ENCODE data around the gene AGAP1.
"Not testable (repeated sequence)": the region's sequence is repeated elsewhere in the genome, so short reads cannot be mapped to it uniquely, and the experiment has no call there.

AGAP1 gene

DNA sequence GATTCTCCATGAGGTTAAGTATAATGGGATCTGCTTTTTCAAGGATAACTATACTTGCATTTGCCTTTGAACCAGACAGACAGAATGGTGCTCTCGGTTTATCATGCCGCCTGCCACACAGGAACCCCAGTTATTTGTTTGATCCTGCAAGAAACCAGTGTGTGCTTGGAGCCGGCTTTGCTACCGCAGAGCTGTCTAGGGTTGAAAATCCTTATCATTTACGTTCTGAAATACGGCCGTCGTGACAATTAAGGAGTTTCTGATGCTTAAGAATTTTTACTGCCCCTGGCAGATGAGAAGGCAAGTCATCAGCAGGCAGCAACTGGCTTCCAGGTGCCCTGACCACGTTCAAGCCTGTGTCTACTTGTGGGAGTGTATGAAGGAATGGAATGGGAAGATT, 562.3 kb downstream of the AGAP1 start:
- DNase-seq: no peak

GRCh38 chr2:236057375-236057774, 563.5 kb downstream of the AGAP1 start:
- DNase-seq: no peak

DNA sequence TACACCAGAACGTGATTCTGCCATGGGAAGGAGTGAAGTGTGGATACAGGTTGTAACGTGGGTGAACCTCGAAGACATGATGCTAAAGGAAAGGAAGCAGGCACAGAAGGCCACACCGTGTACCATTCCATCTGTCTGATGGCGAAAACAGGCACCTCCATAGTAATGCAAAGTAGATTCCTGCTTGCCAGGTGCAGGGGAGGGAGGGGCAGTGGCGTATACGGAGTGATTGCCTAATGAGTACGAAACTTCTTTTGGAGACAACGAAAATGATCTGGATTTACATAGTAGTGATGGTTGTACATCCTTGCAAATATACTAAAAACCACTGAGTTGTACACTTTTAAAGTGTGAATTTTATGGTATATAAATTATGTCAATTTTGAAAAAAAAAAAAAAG, 567.7 kb downstream of the AGAP1 start:
- DNase-seq: no peak

- no peak for DNase-seq
These were observed 568.1 kb downstream of the AGAP1 start for GRCh38 chr2:236061899-236062298.

GRCh38 chr2:236062806-236063205, 569.0 kb downstream of the AGAP1 start:
- DNase-seq: not testable (repeated sequence)

DNA sequence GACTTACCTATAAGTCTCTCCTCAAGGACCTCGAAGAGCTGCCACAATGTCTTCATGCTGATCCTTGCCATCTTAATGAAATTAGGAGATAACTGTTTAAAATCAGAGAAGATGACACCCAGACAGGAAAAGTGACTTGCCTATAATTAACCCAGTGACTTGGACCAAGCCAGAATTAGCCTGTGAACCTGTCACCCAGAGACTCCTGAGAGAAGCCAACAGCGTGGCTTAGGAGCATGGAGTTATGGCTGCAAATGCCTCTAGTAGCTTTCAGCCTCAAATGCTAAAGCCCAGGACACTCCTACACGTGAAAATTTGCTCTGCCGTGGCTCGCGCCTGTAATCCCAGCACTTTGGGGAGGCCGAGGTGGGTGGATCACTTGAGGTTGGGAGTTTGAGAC, 570.2 kb downstream of the AGAP1 start:
- DNase-seq: no peak

DNA sequence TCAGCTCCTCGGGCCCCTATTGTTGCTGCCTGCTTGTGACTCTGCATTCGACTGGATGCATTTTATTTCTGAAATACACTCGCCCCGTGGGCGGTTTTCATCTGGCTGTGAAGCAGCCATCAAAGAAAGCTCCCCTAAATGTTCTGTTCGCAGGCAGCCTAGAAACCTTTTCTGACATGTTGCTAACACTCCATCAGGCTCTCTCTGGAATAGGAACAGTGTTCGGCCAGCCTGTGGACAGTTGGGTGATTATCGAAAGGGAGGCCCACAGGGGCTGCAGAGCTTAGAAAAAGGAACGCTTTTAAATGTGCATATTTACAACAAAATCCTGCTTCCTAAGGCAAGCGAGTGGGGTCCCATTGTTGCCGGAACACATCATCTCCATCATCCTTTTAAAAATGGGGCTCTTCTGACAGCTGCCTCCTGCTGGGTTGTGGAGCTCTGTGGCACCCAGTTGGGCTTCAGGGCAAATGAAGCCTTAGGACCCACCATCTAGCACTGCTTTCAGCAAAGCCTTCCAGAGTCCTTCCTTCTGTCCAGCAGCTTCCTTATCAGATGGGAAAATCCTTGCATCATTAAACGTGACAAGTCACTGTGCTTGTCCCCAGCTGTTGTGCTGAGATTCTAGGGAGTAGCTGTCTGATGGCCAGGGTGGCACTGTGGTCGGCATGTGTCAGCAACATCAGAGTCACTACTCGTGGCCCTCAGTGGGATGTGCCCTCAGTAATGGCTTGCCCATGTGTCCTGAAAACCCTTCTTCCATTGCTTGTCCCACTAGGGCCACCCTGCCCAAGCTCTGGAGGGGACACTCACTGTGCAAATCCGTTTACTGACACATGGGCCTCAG, 571.7 kb downstream of the AGAP1 start:
- DNase-seq: no peak

DNA sequence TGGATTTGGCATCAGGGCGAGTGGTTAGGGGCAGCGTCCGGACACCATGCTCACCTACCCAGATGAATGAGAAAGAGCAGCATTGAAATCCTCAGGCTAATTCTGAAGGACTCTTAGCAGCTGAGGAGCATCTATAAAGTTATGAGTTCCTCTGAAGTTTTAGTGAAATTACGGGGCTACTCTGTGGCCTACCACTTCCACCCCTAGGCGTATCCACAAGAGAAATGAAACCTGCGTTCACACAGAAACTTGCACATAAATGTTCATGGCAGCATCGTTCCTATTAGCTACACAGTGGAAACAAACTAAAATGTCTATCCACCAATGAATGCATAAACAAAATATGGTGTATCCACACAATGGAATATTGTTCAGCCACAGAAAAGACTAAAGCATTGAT, 576.4 kb downstream of the AGAP1 start:
- DNase-seq: no peak

- no peak for DNase-seq
These were observed 579.4 kb downstream of the AGAP1 start for GRCh38 chr2:236073246-236073645.

DNA sequence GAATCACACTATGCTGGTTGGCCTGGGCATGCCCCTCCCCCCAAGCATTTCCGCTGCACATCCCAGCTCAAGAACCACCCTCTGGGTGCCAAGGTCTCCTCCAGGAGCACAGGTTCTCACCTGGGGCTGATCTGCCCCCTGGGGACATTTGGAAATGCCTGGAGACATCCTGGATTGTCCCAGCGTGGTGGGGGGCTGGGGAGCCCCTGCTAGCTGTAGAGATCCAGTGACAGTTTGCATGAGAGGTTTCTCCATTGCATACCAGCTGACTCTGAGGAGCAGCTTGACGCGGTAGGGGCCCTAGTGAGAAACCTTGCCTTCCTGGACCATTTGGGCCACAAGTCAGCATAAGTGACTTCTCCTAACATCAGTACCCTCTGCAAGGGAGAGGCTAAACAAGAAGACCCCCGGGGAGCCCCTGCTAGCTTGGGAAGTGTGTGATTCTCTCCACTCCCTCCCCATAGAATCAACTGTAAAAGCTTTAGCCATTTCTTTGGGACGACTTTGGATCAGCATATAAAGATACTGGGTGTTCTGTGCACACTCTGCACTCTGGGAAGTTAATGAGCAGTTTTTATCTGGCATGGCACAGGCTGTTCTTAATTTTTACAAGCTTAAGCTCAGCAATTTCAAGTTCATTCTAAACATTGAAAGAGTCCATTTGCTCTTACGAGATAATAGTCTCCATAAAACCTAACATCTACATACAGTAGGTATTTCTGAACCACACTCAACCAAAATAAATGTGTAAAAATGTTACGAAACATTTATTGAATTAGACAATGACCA, 580.2 kb downstream of the AGAP1 start:
- DNase-seq: no peak

DNA sequence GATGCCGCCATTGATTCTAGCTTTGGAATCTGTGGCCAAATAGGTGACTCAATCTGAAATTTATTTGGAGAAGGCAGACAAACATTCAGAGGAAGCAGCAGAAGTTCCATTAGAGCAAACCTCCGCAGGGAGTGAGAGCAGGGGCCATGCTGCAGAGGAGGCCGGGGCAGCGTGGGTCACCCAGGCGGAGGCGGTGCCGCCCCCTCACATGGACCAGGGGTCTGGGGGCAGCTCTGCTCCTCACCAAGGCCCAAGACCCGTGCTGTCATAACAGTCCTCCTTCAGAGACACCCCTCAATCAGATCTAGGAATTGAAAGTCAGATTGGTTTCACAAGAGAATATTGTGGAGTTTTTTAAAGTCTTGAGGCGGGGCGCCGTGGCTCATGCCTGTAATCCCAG, 582.0 kb downstream of the AGAP1 start:
- no peak for DNase-seq

GRCh38 chr2:236078297-236079255, 584.7 kb downstream of the AGAP1 start:
- DNase-seq: no peak

GRCh38 chr2:236080412-236080811, 586.6 kb downstream of the AGAP1 start:
- no peak for DNase-seq

- DNase-seq: no peak
These were observed 587.3 kb downstream of the AGAP1 start for GRCh38 chr2:236081171-236081570.

DNA sequence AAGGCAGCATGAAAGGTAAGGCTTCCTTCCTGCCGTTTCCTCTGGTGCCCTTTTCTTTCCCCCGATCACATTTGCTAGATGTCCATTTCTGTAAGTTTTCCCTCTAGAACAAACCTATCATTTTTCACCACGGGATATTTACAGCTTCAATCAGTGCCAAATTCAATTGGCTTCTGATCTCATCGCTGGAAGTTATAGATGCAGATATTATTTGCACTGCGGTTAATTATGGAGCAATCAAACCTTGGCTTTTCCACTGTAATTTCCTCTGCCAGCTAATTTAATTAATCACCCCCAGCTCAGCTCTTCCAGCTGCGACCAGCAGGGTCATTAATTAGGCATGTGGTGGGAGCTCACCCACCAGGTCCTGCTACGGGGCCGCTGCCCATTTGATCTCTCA, 588.2 kb downstream of the AGAP1 start:
- DNase-seq: no peak

GRCh38 chr2:236083934-236084333, 590.1 kb downstream of the AGAP1 start:
- DNase-seq: no peak

DNA sequence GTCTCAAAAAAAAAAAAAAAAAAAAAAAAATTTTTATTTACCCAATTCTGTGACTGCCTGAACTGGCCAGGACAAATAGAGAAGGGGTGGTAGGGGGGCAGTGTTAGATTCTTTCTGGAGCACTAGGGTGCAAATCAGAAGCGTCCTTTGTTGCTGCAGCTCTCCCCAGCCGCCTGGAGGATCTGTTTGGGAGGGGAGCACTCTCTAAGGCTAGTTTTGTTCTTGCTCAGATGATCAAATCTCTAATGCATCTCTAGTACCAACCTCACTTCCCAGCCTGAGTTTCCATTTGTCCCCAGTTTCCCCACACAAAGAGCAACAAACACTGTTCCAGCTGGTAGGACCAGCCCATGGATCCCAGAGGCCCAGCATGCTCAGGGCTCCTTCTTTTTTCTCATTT, 591.4 kb downstream of the AGAP1 start:
- no peak for DNase-seq

DNA sequence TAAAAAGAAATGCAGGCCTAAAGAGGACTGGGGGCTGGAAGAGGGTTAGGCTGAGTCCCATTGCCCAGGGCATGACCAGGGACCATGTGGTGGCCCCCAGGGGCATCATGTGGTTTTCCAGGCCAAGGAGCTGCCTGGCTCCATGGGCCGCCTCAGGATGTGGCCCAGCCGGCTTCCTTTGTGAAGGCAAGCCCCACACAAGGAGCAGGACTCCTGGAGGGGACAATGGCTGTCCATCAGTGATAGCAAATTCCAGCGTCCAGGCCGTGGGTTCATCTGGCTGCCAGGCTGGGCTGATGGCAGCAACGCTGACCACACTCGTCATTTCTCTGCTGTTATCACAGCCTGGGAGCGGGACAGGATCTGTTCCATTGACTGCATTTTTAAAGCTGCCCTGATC, 591.8 kb downstream of the AGAP1 start:
- DNase-seq: no peak

GRCh38 chr2:236086403-236086970, 592.6 kb downstream of the AGAP1 start:
- no peak for DNase-seq

GRCh38 chr2:236086971-236087465, 593.2 kb downstream of the AGAP1 start:
- DNase-seq: no peak

GRCh38 chr2:236088368-236089057, 594.7 kb downstream of the AGAP1 start:
- DNase-seq: no peak

Measured in CD4-positive, alpha-beta T cell treated with Interleukin-4 for 4 hours (primary cell).